ENCODE results near the gene SH3RF3.

DNA sequence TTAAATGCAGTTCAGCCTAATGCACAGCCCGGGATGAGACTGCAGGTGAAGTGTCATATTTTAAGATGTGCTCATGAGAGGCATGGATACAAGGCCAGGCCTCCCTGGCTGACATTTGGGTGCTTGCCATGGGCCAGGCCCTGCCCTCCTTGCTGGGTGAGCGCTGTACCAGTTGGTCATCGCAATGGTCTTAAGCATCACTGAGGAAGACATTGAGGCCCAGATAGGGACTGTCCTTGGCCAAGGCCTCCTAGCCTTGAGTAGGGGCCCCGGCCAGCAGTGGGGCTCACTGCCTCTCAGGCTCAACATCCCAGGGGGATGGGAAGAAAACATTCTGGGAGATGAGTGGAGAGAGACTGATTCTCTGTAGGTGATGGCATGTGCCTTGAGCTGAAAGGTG is 184.3 kb downstream of the SH3RF3 start:
- TF ChIP-seq, protein P1, sequence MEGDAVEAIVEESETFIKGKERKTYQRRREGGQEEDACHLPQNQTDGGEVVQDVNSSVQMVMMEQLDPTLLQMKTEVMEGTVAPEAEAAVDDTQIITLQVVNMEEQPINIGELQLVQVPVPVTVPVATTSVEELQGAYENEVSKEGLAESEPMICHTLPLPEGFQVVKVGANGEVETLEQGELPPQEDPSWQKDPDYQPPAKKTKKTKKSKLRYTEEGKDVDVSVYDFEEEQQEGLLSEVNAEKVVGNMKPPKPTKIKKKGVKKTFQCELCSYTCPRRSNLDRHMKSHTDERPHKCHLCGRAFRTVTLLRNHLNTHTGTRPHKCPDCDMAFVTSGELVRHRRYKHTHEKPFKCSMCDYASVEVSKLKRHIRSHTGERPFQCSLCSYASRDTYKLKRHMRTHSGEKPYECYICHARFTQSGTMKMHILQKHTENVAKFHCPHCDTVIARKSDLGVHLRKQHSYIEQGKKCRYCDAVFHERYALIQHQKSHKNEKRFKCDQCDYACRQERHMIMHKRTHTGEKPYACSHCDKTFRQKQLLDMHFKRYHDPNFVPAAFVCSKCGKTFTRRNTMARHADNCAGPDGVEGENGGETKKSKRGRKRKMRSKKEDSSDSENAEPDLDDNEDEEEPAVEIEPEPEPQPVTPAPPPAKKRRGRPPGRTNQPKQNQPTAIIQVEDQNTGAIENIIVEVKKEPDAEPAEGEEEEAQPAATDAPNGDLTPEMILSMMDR (IDR thresholded peaks at IDR 0.05) = no peak
- no peak for TF ChIP-seq POLR2A (IDR thresholded peaks at IDR 0.05)

All from adrenal gland (tissue), 5 donors.